GM23338 (cell line): ENCODE data around the gene EYA2. TPM values are rescaled to one million over a fixed set of nuclear protein-coding genes. Genes with fewer than 3 reads are reported as not detected.

Source experiments
- ATAC-seq: fragments of 200-7000 bp; cut with Tn5 transposase; 3 replicates; pipeline ENCODE4 v1.9.1; 2020
- DNase-seq: peaks from one replicate; pipeline ENCODE4 v3.0.0-alpha.2; 2015; ENCODE audit warnings: low spot score
- H2AFZ ChIP-seq: fragments of 200-600 bp; sonication (generic); 2 replicates; pipeline ENCODE4 v1.8.0; 2016; ENCODE audit warnings: antibody characterized with exemption, mild to moderate bottlenecking, moderate library complexity
- H3F3A ChIP-seq: fragments of 200-600 bp; sonication (generic); replicated peaks from 2 replicates; pipeline ENCODE4 v1.8.0; 2017; ENCODE audit warnings: antibody characterized with exemption, mixed run types, low read depth
- H3K27ac ChIP-seq: fragments of 200-600 bp; sonication (generic); 2 replicates; pipeline ENCODE4 v1.6.1; 2016; ENCODE audit warnings: low read depth
- H3K27me3 ChIP-seq: fragments of 200-600 bp; sonication (generic); 2 replicates; pipeline ENCODE4 v1.8.0; 2016; ENCODE audit warnings: mild to moderate bottlenecking, mixed run types, moderate library complexity; ENCODE audit not compliant: insufficient read depth
- H3K36me3 ChIP-seq: fragments of 200-600 bp; sonication (generic); 2 replicates; pipeline ENCODE4 v1.8.0; 2016; ENCODE audit warnings: mild to moderate bottlenecking; ENCODE audit not compliant: insufficient read depth
- H3K4me1 ChIP-seq: fragments of 200-600 bp; sonication (generic); 2 replicates; pipeline ENCODE4 v1.8.0; 2016; ENCODE audit warnings: mild to moderate bottlenecking, moderate library complexity; ENCODE audit not compliant: insufficient read depth
- H3K4me2 ChIP-seq: fragments of 200-600 bp; sonication (generic); 2 replicates; pipeline ENCODE4 v1.7.1; 2017; ENCODE audit warnings: mixed run types
- H3K4me3 ChIP-seq: fragments of 200-600 bp; sonication (generic); 2 replicates; pipeline ENCODE4 v1.6.1; 2016; ENCODE audit warnings: mixed run types
- H3K79me2 ChIP-seq: fragments of 200-600 bp; sonication (generic); replicated peaks from 2 replicates; pipeline ENCODE4 v1.8.0; 2017; ENCODE audit warnings: mild to moderate bottlenecking; ENCODE audit not compliant: insufficient read depth
- H3K9me2 ChIP-seq: fragments of 200-600 bp; sonication (generic); 2 replicates; pipeline ENCODE4 v1.8.0; 2017; ENCODE audit not compliant: insufficient read depth
- H4K20me1 ChIP-seq: fragments of 200-600 bp; sonication (generic); replicated peaks from 2 replicates; pipeline ENCODE4 v1.8.0; 2017; ENCODE audit warnings: mild to moderate bottlenecking; ENCODE audit not compliant: insufficient read depth
- H3K27ac Mint-ChIP-seq: 2 replicates; pipeline ENCODE4 v1.8.0; 2020; ENCODE audit warnings: inconsistent platforms, mild to moderate bottlenecking, moderate library complexity, mixed read lengths
- H3K27me3 Mint-ChIP-seq: 3 replicates; pipeline ENCODE4 v1.8.0; 2022; ENCODE audit warnings: low read depth, mild to moderate bottlenecking, moderate library complexity, mixed read lengths, inconsistent platforms; ENCODE audit not compliant: insufficient read depth, poor library complexity
- H3K36me3 Mint-ChIP-seq: 3 replicates; pipeline ENCODE4 v1.8.0; 2021; ENCODE audit warnings: low read depth, mild to moderate bottlenecking, inconsistent platforms, moderate library complexity, mixed read lengths
- H3K4me1 Mint-ChIP-seq: 3 replicates; pipeline ENCODE4 v1.8.0; 2020; ENCODE audit warnings: mild to moderate bottlenecking, inconsistent platforms, mixed read lengths
- H3K4me3 Mint-ChIP-seq: 3 replicates; pipeline ENCODE4 v1.8.0; 2021; ENCODE audit warnings: moderate library complexity, mild to moderate bottlenecking, inconsistent platforms, mixed read lengths
- H3K9me3 Mint-ChIP-seq: 3 replicates; pipeline ENCODE4 v1.8.0; 2020; ENCODE audit warnings: moderate library complexity, mild to moderate bottlenecking, inconsistent platforms, mixed read lengths
- CREB1 ChIP-seq: fragments of 250-450 bp; sonication (Bioruptor Pico); IDR thresholded peaks from 2 replicates; pipeline ENCODE4 v1.5.0; 2020; ENCODE audit warnings: low read depth, mild to moderate bottlenecking, moderate library complexity
- ETS1 ChIP-seq: IDR thresholded peaks from 2 replicates; pipeline ENCODE4 v1.6.1; 2016; ENCODE audit warnings: antibody characterized with exemption
- JUNB ChIP-seq: IDR thresholded peaks from one replicate; pipeline ENCODE4 v1.6.1; 2016; ENCODE audit warnings: antibody characterized with exemption; ENCODE audit not compliant: unreplicated experiment
- NANOG ChIP-seq: IDR thresholded peaks from 2 replicates; pipeline ENCODE4 v1.6.1; 2016; ENCODE audit warnings: antibody characterized with exemption, borderline replicate concordance
- POLR2AphosphoS5 ChIP-seq: IDR thresholded peaks from 2 replicates; pipeline ENCODE4 v1.6.1; 2016; ENCODE audit warnings: antibody characterized with exemption, low read depth
- REST ChIP-seq: IDR thresholded peaks from one replicate; pipeline ENCODE4 v1.6.1; 2018; ENCODE audit warnings: antibody characterized with exemption; ENCODE audit not compliant: unreplicated experiment
- STAT1 ChIP-seq: IDR thresholded peaks from one replicate; pipeline ENCODE4 v1.6.1; 2016; ENCODE audit warnings: antibody characterized with exemption; ENCODE audit not compliant: unreplicated experiment
- ZNF331 ChIP-seq: fragments of 250-450 bp; sonication (Bioruptor Pico); IDR thresholded peaks from 2 replicates; pipeline ENCODE4 v1.5.0; 2020; ENCODE audit warnings: low read depth, mild to moderate bottlenecking, moderate library complexity
- ZNF462 ChIP-seq: fragments of 250-450 bp; sonication (Bioruptor Pico); IDR thresholded peaks from 2 replicates; pipeline ENCODE4 v1.5.0; 2020; ENCODE audit warnings: mild to moderate bottlenecking, moderate library complexity
- polyA plus RNA-seq: library from polyadenylated mRNA; unstranded; fragments of >200 nt; fragmentation: Nextera tagmentation; extraction: Ambion mirVana; gene quantifications from 2 replicates; pipeline ENCODE4 v1.2.1, GENCODE V29; 2016
- total RNA-seq: library from RNA; depleted of rRNA; stranded (reverse); fragments of >200 nt; shearing (Covaris generic); gene quantifications from 2 replicates; pipeline ENCODE4 v1.2.3, GENCODE V29; 2014

EYA2 gene
- total and polyA plus RNA-seq, 2 experiments from 2014 or later = 0.50 to 0.56 TPM

- TF ChIP-seq ZNF462 (CRISPR knock-in tag) (no peak), CREB1 (CRISPR knock-in tag) (no peak), ETS1 (no peak), STAT1 (no peak)
Measured at GRCh38 chr20:47093320-47093966, 198.8 kb downstream of the EYA2 start (continued).

GRCh38 chr20:47095690-47096089 is 201.0 kb downstream of the EYA2 start:
- Mint-ChIP-seq H3K27ac (no peak overlapping the region), H3K4me3 (no peak overlapping the region), H3K27me3 (peaks cover 2% of the 10 kb centered on the region), H3K9me3 (peaks cover 7% of the 10 kb centered on the region; the same call in 1 of the 3 replicates), H3K36me3 (no peaks in the 10 kb centered on the region), H3K4me1 (no peaks in the 10 kb centered on the region)
- Histone ChIP-seq H3K27ac (no peak overlapping the region), H3K9me2 (no peaks in the 10 kb centered on the region), H3K4me3 (no peak overlapping the region), H2AFZ (no peak overlapping the region), H3K4me1 (no peaks in the 10 kb centered on the region), H3K36me3 (no peaks in the 10 kb centered on the region), H3K27me3 (no peaks in the 10 kb centered on the region), H3F3A (no peaks in the 10 kb centered on the region), H3K79me2 (no peaks in the 10 kb centered on the region), H3K4me2 (no peak overlapping the region), H4K20me1 (no peaks in the 10 kb centered on the region)
- DNase-seq (no peak), ATAC-seq (no peak)
- TF ChIP-seq JUNB (no peak), ETS1 (no peak), REST (no peak), POLR2AphosphoS5 (no peak), NANOG (no peak), ZNF331 (CRISPR knock-in tag) (no peak)
